HG02852 (cell line): ENCODE data around the gene CTNS.
"Not testable (repeated sequence)": the region's sequence is repeated elsewhere in the genome, so short reads cannot be mapped to it uniquely, and the experiment has no call there.

Experiments
- ATAC-seq: cut with Tn5 transposase; IDR thresholded peaks from one replicate; pipeline ENCODE4 v1.9.1; 2021; ENCODE audit warnings: mild to moderate bottlenecking, moderate library complexity; ENCODE audit not compliant: unreplicated experiment

CTNS gene

DNA sequence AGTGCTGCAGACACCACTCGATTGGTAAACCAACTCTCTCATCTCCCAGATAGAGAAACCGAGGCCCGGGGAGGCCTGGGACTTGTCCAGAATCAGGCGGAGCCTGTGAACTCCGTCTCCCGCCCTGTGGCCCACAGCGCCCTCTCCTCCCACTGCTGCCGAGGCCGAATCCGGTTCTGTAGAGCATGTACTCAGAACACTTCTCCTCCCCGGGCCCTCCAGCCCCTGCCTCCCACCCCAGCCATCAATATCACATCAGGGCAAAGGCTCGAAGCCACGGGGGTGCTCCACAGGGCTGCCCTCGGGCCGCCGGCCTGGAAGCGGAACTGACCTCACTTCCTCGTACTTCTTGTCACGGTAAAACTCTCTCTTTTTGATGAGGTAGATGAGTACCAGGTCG is 45.0 kb downstream of the CTNS start:
- ATAC-seq: no peak

- ATAC-seq: no peak
Measured at GRCh38 chr17:3682033-3682432, 45.5 kb downstream of the CTNS start.

- ATAC-seq: no peak
Measured at GRCh38 chr17:3683054-3683511, 46.5 kb downstream of the CTNS start.

DNA sequence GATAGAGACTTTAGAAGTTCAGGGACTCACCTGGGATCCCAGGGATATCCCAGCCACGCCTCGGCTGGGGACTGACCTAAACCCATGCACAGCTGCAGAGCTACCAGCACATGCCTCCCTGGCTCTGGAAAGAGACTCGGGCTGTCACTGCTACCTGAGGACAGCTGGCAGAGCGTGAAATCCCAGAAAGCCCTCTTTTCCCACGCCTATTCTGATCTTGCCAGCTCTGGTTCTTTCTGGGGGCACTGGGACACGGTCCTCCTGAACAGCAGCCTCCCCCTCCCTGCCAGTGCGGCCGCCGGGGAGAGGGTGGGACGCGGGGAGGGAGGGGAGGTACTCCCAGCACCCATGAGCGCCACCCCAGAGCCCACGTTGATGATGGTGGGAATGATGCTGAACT is 48.6 kb downstream of the CTNS start:
- ATAC-seq: no peak

- no peak for ATAC-seq
Measured at GRCh38 chr17:3688027-3688553, 51.5 kb downstream of the CTNS start.

DNA sequence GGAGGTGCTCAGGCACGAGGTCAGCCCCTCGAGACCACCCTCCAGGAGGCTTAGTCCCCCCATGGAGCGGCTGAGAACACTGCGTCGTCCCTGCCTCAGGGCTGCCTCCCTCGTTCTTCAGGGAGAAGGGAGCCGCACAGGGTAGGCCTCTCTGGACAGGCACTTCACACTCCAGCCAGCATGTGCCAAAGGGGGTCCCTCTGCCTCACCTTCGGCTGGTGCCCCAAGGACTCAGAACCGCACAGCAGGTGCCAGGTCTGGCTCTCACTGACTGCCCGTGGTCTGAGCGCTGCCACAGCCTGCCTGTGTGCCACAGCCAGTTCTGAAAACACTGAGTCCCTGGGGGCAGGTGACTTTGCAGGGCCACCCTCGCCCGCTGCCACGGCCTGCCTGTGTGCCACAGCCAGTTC is 52.3 kb downstream of the CTNS start:
- ATAC-seq: no peak

DNA sequence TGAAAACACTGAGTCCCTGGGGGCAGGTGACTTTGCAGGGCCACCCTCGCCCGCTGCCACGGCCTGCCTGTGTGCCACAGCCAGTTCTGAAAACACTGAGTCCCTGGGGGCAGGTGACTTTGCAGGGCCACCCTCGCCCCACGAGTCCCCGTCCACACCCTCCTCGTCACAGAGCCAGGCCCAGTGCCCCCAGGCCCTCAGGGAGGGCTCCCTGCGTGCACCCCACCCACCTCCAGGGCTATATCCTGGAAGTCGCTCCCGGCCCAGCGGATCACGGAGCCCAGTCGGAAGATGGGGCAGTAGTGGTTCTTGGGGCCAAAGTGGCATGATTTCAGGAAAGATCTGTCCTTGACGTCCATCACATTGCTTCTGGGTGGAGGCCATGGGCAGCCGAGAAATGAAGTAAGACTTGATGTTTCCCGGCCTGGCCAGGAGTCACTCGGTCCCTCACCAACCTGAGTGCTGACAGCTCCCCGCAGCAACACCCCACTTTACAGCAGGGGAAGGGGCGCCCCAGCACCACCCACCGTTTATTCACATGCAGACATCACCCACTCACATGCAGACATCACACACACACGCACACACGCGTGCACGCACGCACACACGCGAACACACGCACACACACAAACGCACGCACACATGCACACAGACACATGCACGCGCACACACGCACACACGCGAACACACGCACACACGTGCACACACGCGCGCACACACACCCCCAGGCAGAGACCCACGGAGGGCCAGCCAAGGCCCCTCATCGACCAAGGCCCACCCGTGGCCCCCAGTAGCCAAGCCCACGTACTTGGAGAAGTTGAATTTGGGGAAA is 52.9 kb downstream of the CTNS start:
- ATAC-seq: no peak

DNA sequence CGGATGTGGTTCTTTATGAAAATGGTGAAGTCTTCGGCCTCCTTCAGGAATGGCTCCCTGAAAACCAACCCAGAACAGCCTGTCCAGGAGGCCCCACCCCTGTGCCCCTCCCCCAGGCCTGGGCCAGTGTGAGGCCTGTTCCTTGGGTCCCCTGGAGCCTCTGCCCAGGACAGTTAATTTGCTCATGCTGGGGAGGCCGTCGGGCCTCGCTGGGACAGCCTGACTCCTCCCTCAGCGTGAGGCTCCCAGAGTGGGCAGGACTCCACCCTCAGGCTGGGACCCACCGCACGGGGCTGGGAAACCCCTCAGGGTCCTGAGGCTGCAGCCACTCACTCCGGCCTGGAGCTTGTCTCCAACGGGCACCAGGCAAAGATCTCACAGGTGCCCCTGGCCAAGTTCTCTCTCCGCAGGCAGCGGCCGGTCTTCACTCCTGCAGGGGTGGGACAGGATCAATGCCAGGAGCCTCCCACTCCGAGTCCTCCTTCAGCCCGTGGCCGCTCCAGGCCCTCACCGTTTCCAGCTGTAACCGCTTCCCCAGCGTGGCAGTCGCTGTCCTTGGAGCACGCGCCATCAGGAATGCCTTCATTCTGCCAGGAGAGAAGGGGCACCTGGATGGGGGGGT is 53.6 kb downstream of the CTNS start:
- ATAC-seq: no peak

DNA sequence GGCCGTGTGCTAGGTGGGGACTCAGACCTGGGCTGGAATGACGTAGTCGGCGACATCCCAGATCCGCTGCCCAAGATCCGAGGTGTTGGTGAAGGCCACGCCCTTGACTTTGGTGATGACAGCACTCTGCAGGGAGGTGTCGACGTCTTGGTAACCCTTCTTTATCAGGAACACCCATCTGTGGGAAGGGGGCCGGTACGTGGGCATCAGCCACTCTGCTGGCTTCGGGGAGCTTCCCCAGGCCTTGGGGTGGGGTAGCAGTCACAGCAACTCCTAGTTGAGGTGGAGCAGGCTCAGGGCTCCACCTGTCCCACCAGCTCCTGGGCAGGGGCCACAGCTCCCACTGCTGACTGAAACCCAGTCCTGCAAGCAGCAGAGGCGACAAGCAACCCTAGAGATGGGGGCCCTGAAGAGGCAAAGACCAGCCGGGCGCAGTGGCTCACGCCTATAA is 55.1 kb downstream of the CTNS start:
- no peak for ATAC-seq

GRCh38 chr17:3692346-3692745 is 55.8 kb downstream of the CTNS start:
- ATAC-seq: no peak

DNA sequence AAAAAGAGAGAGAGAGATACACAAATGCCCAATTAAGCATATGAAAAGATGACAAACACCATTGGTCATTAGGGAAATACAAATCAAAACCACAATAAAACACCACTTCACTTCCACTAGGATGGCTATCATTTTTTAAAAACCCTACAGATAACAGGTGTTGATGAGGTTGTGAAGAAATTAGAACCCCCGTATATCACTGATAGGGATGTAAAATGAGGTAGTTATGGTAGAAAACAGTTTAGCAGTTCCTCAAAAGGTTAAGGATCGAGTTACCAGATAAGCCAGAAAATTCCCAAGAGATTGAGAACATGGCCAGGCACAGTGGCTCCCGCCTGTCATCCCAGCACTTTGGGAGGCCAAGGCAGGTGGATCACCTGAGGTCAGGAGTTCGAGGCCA is 56.6 kb downstream of the CTNS start:
- no peak for ATAC-seq

DNA sequence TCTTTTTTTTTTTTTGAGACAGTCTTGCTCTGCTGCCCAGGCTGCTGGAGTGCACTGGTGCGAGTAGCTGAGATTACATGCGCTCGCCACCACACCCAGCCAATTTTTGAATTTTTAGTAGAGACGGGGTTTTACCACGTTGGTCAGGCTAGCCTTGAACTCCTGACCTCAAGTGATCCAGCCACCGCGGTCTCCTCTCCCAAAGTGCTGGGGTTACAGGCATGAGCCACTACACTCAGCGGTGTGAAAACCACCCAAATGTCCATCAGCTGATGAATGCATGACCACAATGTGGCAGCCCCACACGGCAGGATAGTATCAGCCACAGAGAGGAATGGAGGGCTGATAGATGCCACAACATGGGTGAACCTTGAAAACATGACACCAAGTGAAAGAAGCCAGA is 57.3 kb downstream of the CTNS start:
- peak; percentile 55 for ATAC-seq

DNA sequence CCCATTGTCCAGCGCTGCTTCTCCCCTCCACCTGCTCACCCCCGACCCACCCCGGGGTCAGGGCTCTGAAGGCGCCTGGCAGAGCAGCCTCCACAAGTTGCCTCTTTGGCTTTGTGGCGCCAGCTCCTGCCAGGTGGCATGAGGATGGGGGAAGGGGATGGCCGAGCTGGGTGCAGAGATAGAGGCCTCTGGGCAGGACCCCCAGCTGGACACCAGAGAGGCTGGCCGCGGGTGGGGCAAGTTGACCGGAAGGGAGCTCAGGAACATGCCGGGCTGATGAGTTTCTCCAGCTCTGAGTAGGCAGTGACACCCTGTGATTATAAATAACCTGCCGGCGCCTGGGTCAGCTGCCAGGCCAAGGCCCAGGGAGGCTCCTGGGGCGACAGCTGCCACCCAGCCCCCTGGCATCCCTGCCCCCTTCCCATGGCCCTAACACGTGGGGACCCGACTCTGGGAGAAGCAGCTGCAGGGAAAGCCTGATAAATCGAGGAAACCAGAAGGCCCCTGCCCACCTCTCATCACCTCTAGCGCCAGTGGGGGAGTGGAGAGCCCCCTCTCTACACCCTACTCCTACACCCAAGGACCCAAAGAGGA is 58.7 kb downstream of the CTNS start:
- no peak for ATAC-seq

- no peak for ATAC-seq
Measured at GRCh38 chr17:3695723-3696411, 59.3 kb downstream of the CTNS start, which contains the start of gene P2RX5. TSS of gene P2RX5 (minus strand) at chr17:3696155. CDS start at chr17:3696005, 150 bp downstream.

- no peak for ATAC-seq
Measured at GRCh38 chr17:3697103-3697476, 60.5 kb downstream of the CTNS start.

- ATAC-seq: no peak
Measured at GRCh38 chr17:3698139-3698538, 61.6 kb downstream of the CTNS start.

GRCh38 chr17:3699951-3700350 is 63.4 kb downstream of the CTNS start:
- ATAC-seq: no peak

GRCh38 chr17:3702041-3702539 is 65.5 kb downstream of the CTNS start:
- ATAC-seq: not testable (repeated sequence)

- ATAC-seq: no peak
Measured at GRCh38 chr17:3704931-3705717, 68.6 kb downstream of the CTNS start.

DNA sequence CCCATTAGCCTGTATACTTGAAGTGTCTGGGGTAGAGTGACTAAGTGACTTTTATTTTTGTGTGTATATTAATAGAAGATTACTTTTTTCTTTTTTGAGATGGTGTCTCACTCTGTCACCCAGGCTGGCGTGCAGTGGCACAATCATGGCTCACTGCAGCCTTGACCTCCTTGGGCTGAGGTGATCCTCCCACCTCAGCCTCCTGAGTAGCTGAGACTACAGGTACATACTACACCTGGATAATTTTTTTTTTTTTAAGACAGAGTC is 69.1 kb downstream of the CTNS start:
- not testable (repeated sequence) for ATAC-seq
